HG03039 (cell line): Measurements from ENCODE around the gene UMODL1.
"Not testable (repeated sequence)": the region's sequence is repeated elsewhere in the genome, so short reads cannot be mapped to it uniquely, and the experiment has no call there.

ENCODE experiments used
- ATAC-seq: cut with Tn5 transposase; IDR thresholded peaks from one replicate; pipeline ENCODE4 v1.9.1; 2021; ENCODE audit warnings: mild to moderate bottlenecking, moderate library complexity; ENCODE audit not compliant: unreplicated experiment

The UMODL1 gene

GRCh38 chr21:42110691-42111469 is 39.8 kb downstream of the UMODL1 start:
- no peak for ATAC-seq

DNA sequence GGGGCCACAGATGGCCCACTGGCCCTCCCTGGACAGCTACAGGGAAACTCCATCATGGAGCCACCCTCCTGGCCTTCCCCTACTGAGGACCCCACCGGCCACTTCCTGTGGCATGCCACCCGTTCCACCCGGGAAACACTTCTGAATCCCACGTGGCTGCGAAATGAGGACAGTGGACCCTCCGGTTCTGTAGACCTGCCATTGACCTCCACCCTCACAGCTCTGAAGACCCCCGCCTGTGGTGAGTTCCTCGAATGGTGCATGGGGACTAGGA is 40.3 kb downstream of the UMODL1 start:
- ATAC-seq, result no peak

- no peak for ATAC-seq
These were observed 40.7 kb downstream of the UMODL1 start for GRCh38 chr21:42111811-42112210.

DNA sequence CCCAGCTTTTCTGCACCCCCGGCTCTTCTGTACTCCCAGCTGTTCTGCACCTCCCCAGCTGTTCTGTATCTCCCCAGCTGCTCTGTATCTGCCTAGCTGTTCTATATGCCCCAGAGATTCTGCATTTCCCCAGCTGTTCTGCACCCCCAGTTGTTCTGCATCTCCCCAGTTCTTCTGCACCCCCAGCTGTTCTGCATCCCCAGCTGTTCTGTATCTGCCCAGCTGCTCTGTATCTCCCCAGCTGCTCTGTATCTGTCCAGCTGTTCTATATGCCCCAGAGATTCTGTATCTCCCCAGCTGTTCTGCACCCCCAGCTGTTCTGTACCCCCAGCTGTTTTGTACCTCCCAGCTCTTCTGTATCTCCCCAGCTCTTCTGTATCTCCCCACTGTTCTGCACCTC is 41.1 kb downstream of the UMODL1 start:
- no peak for ATAC-seq

DNA sequence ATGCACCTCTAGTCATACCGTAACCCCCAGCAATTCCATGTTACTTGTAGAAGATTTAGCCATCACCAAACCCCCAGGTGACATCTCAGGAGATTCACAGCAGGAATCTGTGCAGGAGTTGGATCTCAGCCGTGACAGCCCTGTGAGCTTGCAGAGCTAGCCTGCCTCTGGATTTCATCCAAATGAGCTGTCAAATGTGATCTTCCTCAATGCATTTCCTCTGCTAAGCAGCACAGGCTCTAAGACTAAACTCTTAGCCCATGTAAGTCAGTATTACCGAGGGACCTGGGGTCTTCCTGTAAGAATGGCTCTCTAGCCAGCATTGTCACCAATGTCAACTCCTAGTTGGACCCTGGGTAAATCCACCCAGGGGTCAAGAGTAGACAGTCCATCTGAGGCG is 41.7 kb downstream of the UMODL1 start:
- no peak for ATAC-seq

GRCh38 chr21:42113926-42114409 is 42.9 kb downstream of the UMODL1 start:
- no peak for ATAC-seq

- no peak for ATAC-seq
These were observed 43.5 kb downstream of the UMODL1 start for GRCh38 chr21:42114646-42115045.

DNA sequence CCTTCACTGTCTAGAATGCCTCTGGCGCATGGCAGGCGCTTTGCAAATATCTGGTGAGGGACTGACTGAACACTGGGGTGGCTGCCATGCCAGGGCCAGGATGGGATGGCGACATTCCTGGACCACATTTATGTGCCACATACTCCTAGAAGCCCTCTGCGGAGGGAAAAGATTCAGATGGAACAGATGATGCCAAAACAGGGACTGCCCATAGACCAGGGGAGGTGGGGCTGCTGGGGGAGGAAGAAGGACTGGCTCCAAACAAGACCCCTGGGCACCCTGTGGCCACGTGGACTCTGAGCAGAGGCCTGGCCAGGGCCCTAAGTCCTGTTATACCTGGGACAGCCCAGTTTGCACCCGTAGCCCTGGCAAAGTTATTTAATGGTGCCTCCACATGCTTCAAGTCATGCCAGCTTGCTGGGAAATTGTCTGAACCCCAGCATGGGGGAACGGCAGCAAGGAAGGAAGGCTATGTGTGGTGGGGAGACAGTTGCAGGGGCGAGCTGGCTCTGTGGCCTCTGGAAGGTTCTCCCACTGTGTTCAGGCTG is 44.1 kb downstream of the UMODL1 start:
- ATAC-seq, result no peak

GRCh38 chr21:42116551-42116950 is 45.4 kb downstream of the UMODL1 start:
- ATAC-seq, result not testable (repeated sequence)

- no peak for ATAC-seq
These were observed 46.3 kb downstream of the UMODL1 start for GRCh38 chr21:42117229-42117966.

DNA sequence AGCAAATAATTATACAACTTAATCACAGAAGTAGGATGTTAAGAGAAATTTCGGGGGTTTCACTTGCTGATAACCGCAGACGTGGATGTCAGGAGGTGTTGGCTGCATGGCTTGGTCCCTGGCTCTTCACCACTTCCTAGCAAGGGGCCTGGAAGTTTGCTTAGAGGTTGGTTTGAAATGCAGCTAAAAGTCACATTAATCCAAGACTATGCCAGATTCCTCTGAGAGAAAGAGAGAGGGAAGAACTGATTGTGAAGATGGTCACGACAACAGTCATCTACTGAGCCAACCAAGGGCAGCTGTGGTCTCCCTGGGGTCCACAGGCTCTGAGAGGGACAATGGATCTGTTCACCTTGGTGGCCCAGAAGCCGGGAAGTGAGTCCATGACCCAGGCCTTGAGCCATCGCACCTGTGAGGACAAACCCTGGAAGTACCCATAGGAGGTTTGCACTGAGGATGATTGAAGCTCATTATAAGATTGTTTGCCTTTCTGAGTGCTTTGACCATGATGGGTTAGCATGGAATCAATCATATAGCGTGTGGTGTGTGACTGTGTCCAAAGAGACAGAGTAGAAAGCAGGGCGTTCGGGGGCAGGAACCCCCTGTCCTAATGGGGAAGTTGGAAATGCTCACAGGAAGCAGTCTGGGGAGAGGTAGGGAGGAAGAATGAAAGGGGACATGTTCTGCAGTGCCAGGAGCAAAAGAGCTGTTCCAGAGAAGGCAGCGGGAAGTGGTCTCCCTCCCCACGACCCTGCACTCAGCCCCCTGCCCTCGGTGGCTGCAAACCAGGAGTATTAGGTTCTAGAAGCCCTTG is 47.1 kb downstream of the UMODL1 start:
- no peak for ATAC-seq

GRCh38 chr21:42118901-42119300 is 47.8 kb downstream of the UMODL1 start:
- ATAC-seq, result no peak

DNA sequence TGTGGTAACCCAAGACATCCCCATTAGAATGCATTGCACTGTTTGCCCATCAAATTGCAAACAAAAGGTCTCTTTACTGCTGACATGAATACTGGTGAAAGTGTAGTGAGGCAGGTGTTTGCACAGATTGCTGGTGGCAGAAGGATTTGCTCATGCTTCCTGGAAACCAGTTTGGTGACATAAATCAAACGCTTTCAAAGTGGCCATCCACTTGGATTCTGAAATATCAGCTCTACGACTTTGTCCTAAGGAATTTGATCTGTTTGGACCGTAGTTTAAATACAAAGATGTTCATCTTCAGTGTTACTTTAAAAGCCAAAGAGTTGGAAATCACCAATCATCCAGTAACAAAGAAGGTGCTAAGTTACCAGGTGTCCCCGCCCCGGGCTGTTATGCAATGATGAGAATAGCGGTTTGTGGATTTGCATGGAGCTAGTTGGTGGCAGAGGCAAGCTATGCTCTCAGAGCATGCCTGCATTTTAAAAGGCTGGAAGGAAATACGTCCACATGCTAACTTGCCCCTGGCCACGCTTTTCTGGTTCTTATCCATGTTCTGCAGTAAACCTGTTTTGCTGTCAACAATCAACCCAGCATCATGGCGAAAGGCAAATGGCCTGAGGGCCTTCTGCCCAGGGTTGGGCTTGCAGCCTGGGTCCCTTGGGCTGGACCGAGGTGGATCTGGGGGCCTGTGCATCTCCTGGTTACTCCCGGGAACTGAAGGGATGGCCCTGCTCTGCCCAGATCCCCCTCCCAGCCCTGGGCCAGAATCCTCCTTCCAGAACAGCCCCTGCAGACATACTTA is 49.2 kb downstream of the UMODL1 start:
- no peak for ATAC-seq

DNA sequence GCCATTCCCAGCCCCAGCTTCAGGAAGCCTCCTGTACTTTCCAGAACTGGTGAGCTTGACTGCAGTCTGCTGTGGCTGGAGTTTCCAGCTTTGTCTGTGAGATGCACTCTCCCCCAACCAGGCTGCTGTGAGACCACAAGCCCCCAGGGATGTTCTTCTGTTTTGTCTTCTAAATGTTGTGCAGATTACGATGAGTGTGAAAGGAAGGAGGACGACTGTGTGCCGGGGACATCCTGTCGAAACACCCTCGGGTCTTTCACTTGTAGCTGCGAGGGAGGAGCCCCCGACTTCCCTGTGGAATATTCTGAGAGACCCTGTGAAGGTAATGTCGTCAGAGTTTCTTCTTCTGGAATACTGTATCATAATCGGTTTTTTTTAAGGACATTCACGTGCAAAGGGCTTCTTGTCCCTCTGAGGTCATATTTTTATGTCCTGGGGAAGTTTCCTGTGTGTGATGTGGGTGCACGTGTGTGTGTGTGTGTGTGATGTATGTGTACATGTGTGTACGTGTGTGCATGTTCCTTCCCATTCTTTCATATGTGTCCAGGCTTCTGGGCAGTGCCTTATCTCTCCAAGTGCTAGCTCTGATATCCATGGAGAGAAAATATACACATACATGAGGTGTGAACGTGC is 49.9 kb downstream of the UMODL1 start:
- ATAC-seq, result no peak

GRCh38 chr21:42121794-42122193 is 50.7 kb downstream of the UMODL1 start:
- ATAC-seq, result no peak

- ATAC-seq, result no peak
These were observed 51.3 kb downstream of the UMODL1 start for GRCh38 chr21:42122398-42122797.

GRCh38 chr21:42122808-42123207 is 51.7 kb downstream of the UMODL1 start:
- no peak for ATAC-seq

DNA sequence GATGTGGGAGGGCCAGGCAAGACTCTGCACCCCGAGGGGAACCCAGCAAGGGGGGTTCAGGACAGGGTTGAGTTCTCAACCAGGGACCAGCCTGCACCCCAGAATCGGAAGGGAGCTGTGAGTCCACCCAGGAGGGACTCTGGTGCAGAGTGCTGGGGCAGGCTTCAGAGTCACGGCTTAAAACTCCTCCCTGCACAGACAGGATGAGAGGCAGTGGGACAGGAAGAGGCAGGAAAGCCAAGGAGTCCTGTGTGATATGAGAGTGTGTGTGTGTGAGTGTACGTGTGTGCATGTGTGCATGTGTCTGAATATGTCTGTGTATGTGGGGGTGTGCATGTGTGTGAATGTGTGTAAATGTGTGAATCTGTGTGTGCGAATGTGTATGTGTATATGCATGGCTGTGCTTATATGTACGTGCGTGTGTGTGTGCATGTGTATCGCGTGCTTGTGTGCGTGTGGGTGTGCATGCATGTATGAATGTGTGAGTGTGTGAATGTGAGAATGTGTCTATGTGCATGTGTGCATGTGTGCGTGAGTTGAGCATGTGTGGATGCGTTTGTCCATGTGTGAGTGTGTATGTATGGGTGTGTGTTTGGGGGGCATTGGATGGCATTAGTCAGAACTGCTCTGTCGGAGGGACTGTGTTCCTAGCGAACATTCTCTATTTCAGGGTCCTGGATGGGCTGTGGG is 52.2 kb downstream of the UMODL1 start:
- no peak for ATAC-seq

- no peak for ATAC-seq
These were observed 53.0 kb downstream of the UMODL1 start for GRCh38 chr21:42124081-42124480.
